SK-N-MC (cell line): ENCODE measurements around the gene PPT1.
A peak's percentile ranks its signal among the peaks of the same experiment; 100 is the strongest.

Source experiments
- EZH2 ChIP-seq: fragments of 200-600 bp; sonication (generic); IDR thresholded peaks from one replicate; pipeline ENCODE4 v1.6.1; 2017; ENCODE audit warnings: antibody characterized with exemption
- FOXP2 ChIP-seq: optimal IDR thresholded peaks from 2 replicates; pipeline ENCODE3; 2011; ENCODE audit warnings: mild to moderate bottlenecking, moderate library complexity; ENCODE audit not compliant: insufficient read depth; ENCODE audit errors: extremely low read length, control extremely low read depth
- POLR2AphosphoS5 ChIP-seq: IDR thresholded peaks from 2 replicates; pipeline ENCODE4 v1.6.1; 2012; ENCODE audit warnings: mild to moderate bottlenecking, low read depth, low read length, borderline replicate concordance

DNA sequence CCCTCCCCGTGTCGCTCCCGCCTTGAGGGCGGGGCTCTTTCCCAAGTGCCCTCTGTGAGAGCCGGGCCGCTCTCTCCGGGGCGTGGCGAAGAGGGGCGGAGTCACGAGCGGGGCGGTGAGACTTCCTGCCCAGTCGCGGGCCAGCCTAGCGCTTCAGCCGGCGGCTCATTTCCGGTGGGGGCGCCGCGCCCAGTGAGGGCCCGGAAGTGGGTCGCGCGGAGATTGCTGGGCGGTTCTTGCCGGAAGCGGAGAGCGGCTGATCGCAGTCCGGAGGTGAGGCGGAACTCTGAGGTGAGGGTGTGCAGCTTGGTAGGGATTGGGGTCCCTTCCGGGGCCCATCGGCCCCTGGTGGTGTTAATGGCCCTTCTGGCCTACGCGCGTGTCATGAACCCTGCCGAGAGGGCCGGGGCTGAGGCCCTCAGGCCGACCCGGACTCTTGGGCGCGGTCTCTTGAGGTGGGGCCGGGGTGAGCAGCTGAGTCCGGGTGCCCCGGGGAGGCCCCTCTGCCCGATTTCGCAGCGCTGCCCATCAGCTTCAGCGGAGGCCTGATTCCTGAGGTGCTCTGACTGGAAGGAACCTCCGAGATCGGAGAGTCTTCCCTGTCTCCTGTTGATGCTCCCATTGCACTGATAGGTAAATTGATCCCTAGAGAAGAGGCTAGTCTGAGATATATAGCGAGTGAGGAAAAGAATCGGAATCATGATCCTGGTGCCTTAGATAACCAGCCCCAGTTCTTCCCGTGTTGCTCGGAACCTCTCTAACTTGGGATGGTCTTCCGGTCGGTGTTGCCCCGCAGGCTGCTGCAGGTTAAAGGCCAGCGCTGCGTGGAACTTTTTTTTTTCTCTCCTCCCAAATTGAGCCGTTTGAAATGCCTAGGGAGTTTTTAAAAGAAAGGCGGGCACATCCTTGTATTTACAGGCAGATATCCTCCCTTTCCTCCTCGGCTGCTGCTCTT is 56.3 kb downstream of the PPT1 start, which contains the start of gene CAP1:
- TF ChIP-seq POLR2AphosphoS5 (peak; percentile 72; the same call in 1 of the 2 replicates), EZH2 (no peak), FOXP2 (peak; percentile 29)
